GM12878 (cell line): ENCODE results near the gene HORMAD2. TPM values are rescaled to one million over a fixed set of nuclear protein-coding genes. Genes with fewer than 3 reads are reported as not detected.

Source experiments
- ATAC-seq: fragments of 200-7000 bp; cut with Tn5 transposase; 3 replicates; pipeline ENCODE4 v1.9.1; 2020; ENCODE audit warnings: mild to moderate bottlenecking, moderate library complexity
- BruUV-seq: library from RNA; stranded (reverse); fragments of 400-500 nt; replicated peaks from 2 replicates; lab custom pipeline; 2021; lab: Mats Ljungman, UMichigan
- CTCF ChIA-PET: fragments of 300-600 bp; sonication (Branson Sonifier 250); formaldehyde crosslinking; extraction: SDS; loops from one replicate; lab custom pipeline; 2021; ENCODE audit warnings: inconsistent platforms; lab: Yijun Ruan, JAX
- POLR2A ChIA-PET: fragments of 350-600 bp; formaldehyde crosslinking; extraction: SDS; loops from one replicate; lab custom pipeline; 2021; ENCODE audit warnings: inconsistent platforms; lab: Charles Lee
- RAD21 ChIA-PET: fragments of 300-600 bp; sonication (Branson Sonifier 250); formaldehyde crosslinking; loops from one replicate; lab custom pipeline; 2023; ENCODE audit warnings: antibody characterized with exemption; ENCODE audit not compliant: unreplicated experiment; lab: Charles Lee
- SMC1A ChIA-PET: fragments of 300-600 bp; sonication (Branson Sonifier 250); formaldehyde crosslinking; loops from one replicate; lab custom pipeline; 2023; ENCODE audit not compliant: unreplicated experiment, uncharacterized antibody; lab: Charles Lee
- DNase-seq: peaks from one replicate; pipeline ENCODE4 v3.0.0-alpha.2; 2011; ENCODE audit warnings: low read depth, low spot score
- FAIRE-seq: peaks from 3 replicates; lab custom pipeline; 2011; peaks lifted over from hg19 to GRCh38; lab: Jason Lieb, UNC
- H2AFZ ChIP-seq: 2 replicates; pipeline ENCODE4 v1.6.0; 2011; ENCODE audit warnings: low read depth, low read length, control low read depth; ENCODE audit not compliant: control insufficient read depth
- H3K27ac ChIP-seq: 2 replicates; pipeline ENCODE4 v1.5.1; 2011; ENCODE audit warnings: control low read depth; ENCODE audit not compliant: control insufficient read depth, insufficient read depth
- H3K27me3 ChIP-seq, 2 experiments: replicated peaks in 1 of 2; 2 replicates each; pipeline versions ENCODE4 v1.6.0 to v1.6.1; 2011; ENCODE audit warnings: low read length in 1 of 2; ENCODE audit not compliant: control insufficient read depth in 2 of 2, insufficient read depth in 2 of 2
- H3K36me3 ChIP-seq, 2 experiments: 2 replicates each; pipeline ENCODE4 v1.5.1; 2011; ENCODE audit warnings: low read length in 1 of 2; ENCODE audit not compliant: control insufficient read depth in 2 of 2, insufficient read depth in 2 of 2
- H3K4me1 ChIP-seq: 2 replicates; pipeline ENCODE4 v1.6.1; 2011; ENCODE audit warnings: mild to moderate bottlenecking, low read length, moderate library complexity, mixed read lengths; ENCODE audit not compliant: control insufficient read depth, insufficient read depth
- H3K4me2 ChIP-seq: 2 replicates; pipeline ENCODE4 v1.6.0; 2011; ENCODE audit warnings: control low read depth; ENCODE audit not compliant: control insufficient read depth, insufficient read depth
- H3K4me3 ChIP-seq: fragments of 200-600 bp; sonication (generic); 2 replicates; pipeline ENCODE4 v1.5.1; 2016
- H3K79me2 ChIP-seq: 2 replicates; pipeline ENCODE4 v1.6.0; 2011; ENCODE audit warnings: low read length; ENCODE audit not compliant: control insufficient read depth, insufficient read depth
- H3K9ac ChIP-seq: 2 replicates; pipeline ENCODE4 v1.8.0; 2011; ENCODE audit warnings: low read length, control low read depth, mixed read lengths; ENCODE audit not compliant: control insufficient read depth, insufficient read depth
- H3K9me3 ChIP-seq: replicated peaks from 3 replicates; pipeline ENCODE4 v1.5.1; 2011; ENCODE audit warnings: mild to moderate bottlenecking, low read length; ENCODE audit not compliant: control insufficient read depth, insufficient read depth
- H4K20me1 ChIP-seq: 2 replicates; pipeline ENCODE4 v1.6.0; 2011; ENCODE audit not compliant: control insufficient read depth, insufficient read depth
- BRCA1 ChIP-seq: IDR thresholded peaks from 2 replicates; pipeline ENCODE4 v1.6.1; 2011; ENCODE audit warnings: low read depth, low read length, improper control_type of control experiment
- POLR2A ChIP-seq: IDR thresholded peaks from 2 replicates; pipeline ENCODE4 v1.6.1; 2011; ENCODE audit warnings: low read depth, mild to moderate bottlenecking, low read length
- ZBTB40 ChIP-seq: fragments of 450-650 bp; IDR thresholded peaks from 2 replicates; pipeline ENCODE4 v1.6.1; 2016; ENCODE audit warnings: mild to moderate bottlenecking, moderate library complexity, borderline replicate concordance
- ZNF24 ChIP-seq: fragments of 450-650 bp; IDR thresholded peaks from 2 replicates; pipeline ENCODE4 v1.6.1; 2017; ENCODE audit warnings: antibody characterized with exemption, mild to moderate bottlenecking
- WGBS: methylation state at CpG from one replicate; pipeline ENCODE4 v1.1.6; 2016; ENCODE audit warnings: low lambda C conversion rate; ENCODE audit not compliant: insufficient replicate concordance, insufficient coverage; ENCODE audit errors: missing lambda C conversion rate; 5-methylcytosine and 5-hydroxymethylcytosine counted together
- in situ Hi-C: fragments of 300-500 bp; cut with MboI; formaldehyde crosslinking; loops from 9 replicates; pipeline ENCODE4 v1.14.3; 2018; ENCODE audit warnings: mixed read lengths
- intact Hi-C: fragments of 100-400 bp; cut with micrococcal nuclease; formaldehyde crosslinking; loops from one replicate; pipeline ENCODE4 v1.14.2; 2022; ENCODE audit not compliant: unreplicated experiment
- polyA plus RNA-seq, 11 experiments: library from polyadenylated mRNA; depleted of rRNA in 4 of 11; unstranded in 6 of 11; stranded (reverse) in 5 of 11; fragments of >200 nt; fragmentation: Nextera tagmentation in 4 of 11; fragmentation: Illumina TruSeq in 1 of 11; extraction: Ambion mirVana in 4 of 11; extraction: Trizol in 1 of 11; gene quantifications; 1 replicate in 1 of 11; 2 replicates in 10 of 11; pipeline versions ENCODE4 v1.2.1 to v1.2.3, GENCODE V29; 2011 to 2016; ENCODE audit warnings: inconsistent platforms in 2 of 11, missing spikeins in 2 of 11, low read depth in 1 of 11
- total RNA-seq, 4 experiments: library from RNA; depleted of rRNA in 3 of 4; stranded (reverse); fragments of >200 nt in 3 of 4; fragmentation: Illumina TruSeq in 1 of 4; extraction: Trizol in 1 of 4; gene quantifications; 2 replicates each; pipeline versions ENCODE4 v1.2.1 to v1.2.3, GENCODE V29; 2013 to 2021

HORMAD2 gene
- total and polyA plus RNA-seq, 10 of the 15 experiments (the other 5 are each of a cell fraction or from before 2014, with no cell fraction given): 0.07 to 0.13 TPM; not detected in 8

DNA sequence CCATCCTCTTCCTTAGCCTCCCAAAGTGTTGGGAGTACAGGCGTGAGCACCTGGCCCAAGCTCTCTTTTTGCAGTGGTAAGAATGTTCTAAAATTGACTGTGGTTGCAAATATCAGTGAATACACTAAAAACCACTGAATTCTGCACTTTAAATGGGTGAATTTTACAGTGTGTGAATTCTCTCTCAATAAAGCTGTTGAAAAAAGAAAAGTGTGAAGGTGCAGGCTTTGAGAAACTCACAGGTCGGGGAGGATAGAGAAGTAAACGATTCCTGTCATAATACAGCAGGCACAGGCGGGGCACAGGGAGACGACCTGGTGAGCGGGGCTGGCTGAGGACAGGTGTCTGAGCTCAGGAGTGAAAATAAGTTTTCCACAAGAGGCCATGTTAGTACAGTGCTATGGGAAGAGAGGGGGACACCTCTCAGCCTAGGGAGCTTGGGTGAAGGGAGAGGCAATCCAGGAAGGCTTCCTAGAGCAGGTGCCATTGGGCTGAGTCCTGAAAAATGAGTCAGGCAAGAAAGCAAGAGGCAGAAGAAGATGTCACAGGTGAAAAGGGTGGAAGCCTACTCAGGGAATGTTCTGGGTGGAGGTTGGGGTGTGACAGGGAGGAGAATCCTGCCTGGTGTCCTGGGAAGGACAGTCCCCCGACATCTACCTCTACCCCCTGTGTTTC, 140.2 kb downstream of the HORMAD2 start:
- FAIRE-seq (peak; percentile 54), DNase-seq (no peak)
- H4K20me1 ChIP-seq: no peaks in the 10 kb centered on the region
- ChIA-PET CTCF (interaction anchor here (0.9 kb wide), 1 partner anchor 35 kb away, joined by 3 read pairs; no protein-coding TSS in a partner anchor), POLR2A (interaction anchor here (0.6 kb wide), 1 partner anchor 518 kb away, joined by 3 read pairs; no protein-coding TSS in a partner anchor), SMC1A (no interaction called here)
- H3K4me3 ChIP-seq: no peak overlapping the region
- no peaks in the 10 kb centered on the region for H3K36me3 ChIP-seq
- intact Hi-C loops: no loop called here
- no peak overlapping the region; the same call in 1 of the 2 replicates for H3K9ac ChIP-seq
- no TSS peak for BruUV-seq
- no peak overlapping the region for H3K27ac ChIP-seq
- no peaks in the 10 kb centered on the region for H3K27me3 ChIP-seq
- peak; percentile 69; the same call in 1 of the 2 replicates for TF ChIP-seq ZBTB40
- no peak for TF ChIP-seq POLR2A
- TF ChIP-seq ZNF24: no peak
- TF ChIP-seq BRCA1: no peak
- TF ChIP-seq, all 136 proteins: peak for 1
- RAD21 ChIA-PET: no interaction called here
- 55% methylated on average over 7 of the region's 7 CpGs for whole genome bisulfite sequencing
- Histone ChIP-seq H3K4me2 (peak overlapping the region; percentile 51; the same call in 1 of the 2 replicates), H2AFZ (no peak overlapping the region), H3K79me2 (no peaks in the 10 kb centered on the region), H3K4me1 (peaks cover 25% of the 10 kb centered on the region), H3K9me3 (no peaks in the 10 kb centered on the region)
- in situ Hi-C loops: no loop called here
- no peak for ATAC-seq
